ENCODE results near the gene HOATZ.

The HOATZ gene

DNA sequence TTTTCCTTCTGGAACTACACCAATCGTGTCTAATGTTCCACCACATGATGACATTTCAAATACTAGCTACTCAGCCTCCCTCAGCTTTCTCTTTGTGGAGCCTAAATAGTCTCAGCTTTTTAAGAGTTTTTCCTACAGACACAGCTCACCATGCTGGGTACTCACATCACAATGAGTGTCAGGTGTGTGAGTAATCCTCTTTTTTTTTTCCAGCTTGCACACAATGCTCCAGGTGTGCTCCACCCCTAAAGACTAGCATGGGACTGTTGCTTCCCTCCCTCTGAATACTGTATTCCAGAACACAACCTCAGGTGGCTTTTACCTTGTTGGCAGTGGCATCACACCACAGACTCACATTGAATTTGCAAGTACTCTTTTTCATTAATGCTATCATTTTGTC is 14.1 kb upstream of the HOATZ start:
- DNase-seq (ENCODE audit: low spot score) = no peak
- TF ChIP-seq, protein P1, sequence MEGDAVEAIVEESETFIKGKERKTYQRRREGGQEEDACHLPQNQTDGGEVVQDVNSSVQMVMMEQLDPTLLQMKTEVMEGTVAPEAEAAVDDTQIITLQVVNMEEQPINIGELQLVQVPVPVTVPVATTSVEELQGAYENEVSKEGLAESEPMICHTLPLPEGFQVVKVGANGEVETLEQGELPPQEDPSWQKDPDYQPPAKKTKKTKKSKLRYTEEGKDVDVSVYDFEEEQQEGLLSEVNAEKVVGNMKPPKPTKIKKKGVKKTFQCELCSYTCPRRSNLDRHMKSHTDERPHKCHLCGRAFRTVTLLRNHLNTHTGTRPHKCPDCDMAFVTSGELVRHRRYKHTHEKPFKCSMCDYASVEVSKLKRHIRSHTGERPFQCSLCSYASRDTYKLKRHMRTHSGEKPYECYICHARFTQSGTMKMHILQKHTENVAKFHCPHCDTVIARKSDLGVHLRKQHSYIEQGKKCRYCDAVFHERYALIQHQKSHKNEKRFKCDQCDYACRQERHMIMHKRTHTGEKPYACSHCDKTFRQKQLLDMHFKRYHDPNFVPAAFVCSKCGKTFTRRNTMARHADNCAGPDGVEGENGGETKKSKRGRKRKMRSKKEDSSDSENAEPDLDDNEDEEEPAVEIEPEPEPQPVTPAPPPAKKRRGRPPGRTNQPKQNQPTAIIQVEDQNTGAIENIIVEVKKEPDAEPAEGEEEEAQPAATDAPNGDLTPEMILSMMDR (IDR thresholded peaks at IDR 0.05; ENCODE audit: extremely low read depth, missing control alignments) = no peak

DNA sequence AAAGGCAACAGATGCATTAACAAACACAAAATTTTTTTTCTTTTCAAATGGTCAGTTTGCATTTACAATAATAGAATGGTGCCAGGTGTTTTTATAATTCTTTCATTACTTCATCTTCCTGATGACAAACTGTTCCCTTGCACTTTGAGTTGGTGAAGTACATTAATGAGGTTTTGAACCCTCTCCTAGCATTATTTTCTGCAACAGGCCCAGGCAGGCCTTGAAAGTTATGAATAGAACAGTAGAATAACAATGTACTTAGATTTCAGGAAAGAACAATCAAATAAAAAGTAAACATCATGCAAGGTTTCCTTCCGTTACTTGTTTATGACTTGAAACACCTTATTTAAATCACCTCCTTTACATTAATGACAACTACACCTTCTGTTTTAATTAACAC is 12.0 kb upstream of the HOATZ start:
- no peak for DNase-seq (ENCODE audit: low spot score)
- TF ChIP-seq, protein P1 (IDR thresholded peaks at IDR 0.05; ENCODE audit: extremely low read depth, missing control alignments) = no peak

DNA sequence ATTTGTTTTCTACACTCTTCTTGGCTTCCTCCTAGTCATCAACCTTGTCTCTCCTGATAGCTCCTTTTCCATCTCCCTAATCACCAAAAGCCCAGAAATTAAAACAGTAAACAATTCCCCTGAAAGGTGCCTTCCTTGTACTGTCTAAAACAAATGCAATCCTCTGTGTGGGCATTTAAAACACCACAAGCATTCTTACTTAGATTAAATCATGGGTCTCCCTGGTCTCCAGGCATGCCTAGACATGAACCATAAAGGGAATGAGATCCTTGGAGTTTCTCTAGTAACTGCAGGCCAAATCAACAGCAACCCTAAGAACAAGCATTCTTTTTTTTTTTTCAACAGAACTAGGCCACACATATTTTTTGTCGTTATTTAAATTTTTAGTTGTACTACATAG is 4.3 kb upstream of the HOATZ start:
- no peak for DNase-seq (ENCODE audit: low spot score)
- TF ChIP-seq, protein P1 (IDR thresholded peaks at IDR 0.05; ENCODE audit: extremely low read depth, missing control alignments) = no peak

DNA sequence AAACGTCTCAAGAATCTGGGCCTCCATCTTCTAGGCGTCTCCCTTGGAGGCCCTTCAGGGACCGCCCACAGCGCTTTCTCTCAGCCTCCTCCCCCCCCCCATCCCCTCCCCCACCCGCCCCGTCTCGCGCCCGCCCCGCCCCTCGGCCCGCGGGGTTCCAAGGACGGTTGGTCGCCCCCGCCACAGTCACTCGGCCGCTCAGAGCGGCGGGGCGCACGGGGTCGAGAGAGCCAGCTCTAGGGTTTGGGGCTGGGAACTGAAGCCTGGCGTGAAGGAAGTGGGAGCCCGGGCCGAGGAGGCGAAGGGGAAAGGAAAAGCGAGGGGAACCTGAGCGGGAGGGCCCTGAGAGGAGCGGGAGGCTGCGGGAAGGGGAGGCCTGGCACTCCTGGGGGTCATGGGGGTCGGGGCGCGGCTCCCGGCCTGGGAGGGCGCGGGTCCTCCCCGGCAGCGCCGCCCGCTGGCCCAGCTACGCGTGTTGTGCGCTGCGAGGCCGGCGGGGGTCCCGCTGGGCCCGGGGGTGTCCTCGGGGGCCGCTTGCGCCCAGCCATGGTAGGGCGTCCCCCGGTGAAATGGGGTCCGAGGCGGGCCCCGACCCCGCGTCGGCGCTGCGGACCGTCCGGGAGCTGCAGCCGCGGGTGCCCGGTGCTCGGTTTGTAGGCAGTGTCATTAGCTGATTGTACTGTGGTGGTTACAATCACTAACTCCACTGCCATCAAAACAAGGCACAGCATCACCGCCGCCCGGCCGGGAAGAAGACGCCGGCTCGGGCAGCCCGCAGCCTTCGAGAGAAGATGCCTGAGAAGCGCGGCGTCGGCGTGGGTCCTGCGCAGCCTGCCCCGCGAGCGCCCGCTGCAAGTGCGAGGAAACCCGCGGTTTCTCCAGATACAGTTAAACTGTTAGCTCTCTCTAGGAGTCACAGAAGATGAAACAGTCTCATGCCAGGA is 2.0 kb upstream of the HOATZ start, which contains the start of gene BTG4:
BTG4 (minus strand) TSS at position 91 of the 944 bp plus-strand sequence. CDS start 13,610 bp downstream, outside the sequence.
- TF ChIP-seq, protein P1 (IDR thresholded peaks at IDR 0.05; ENCODE audit: extremely low read depth, missing control alignments) = no peak
- peak; percentile 51 for DNase-seq (ENCODE audit: low spot score)

DNA sequence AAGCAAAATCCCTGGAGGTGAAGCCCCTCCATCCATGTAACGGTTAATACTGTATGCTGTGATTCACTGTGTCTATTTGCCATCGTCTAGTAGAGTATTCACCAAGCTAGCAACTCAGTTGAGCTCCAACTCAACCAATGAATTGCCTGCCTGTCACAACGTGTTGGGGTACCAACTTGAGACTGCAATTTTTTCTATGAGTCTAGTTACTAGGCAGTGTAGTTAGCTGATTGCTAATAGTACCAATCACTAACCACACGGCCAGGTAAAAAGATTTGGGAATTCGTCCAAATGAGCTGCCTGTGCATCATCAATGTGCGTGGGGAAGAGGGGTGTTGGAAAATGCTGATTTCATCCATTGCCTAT is 1.4 kb upstream of the HOATZ start:
- DNase-seq (ENCODE audit: low spot score) = no peak
- TF ChIP-seq, protein P1 (IDR thresholded peaks at IDR 0.05; ENCODE audit: extremely low read depth, missing control alignments) = no peak

DNA sequence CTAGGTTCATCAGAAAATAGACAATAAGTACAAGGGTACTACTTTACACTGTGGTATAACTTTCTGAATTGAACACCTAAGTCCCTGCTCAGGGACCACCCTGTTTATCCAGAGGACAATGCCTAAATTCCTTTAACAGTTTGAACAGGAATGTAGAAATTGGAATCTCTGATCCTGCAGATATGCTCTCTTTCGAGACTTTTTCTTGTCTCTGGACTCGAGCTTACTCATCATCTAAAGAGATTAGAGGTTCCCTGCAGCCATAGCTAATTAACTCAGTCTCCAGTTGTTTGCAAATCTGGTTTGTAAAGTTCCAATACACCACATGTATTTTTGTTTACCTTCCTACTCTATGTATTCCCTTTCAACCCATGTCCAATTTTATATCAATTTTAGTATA is 1.0 kb downstream of the HOATZ start:
- DNase-seq (ENCODE audit: low spot score) = no peak
- TF ChIP-seq, protein P1 (IDR thresholded peaks at IDR 0.05; ENCODE audit: extremely low read depth, missing control alignments) = no peak

DNA sequence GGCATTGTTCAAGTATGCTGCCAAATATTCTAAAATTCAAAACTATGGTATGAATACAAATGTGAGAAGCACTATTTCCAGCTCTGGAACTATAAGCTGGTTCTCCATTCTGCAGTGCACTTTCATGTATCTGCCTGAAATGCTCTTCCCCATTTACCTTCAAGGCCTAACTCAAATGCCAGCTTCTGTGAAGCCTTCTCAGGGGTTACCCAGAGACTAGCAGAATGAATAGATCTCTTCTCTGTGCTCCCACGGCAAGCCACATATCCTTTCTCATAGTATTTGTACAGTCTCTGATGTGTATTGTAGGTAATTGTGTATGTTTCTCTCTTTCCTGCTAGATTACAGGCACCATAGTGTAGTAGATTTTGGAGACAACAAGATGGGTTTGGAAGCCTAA is 4.1 kb downstream of the HOATZ start:
- DNase-seq (ENCODE audit: low spot score) = no peak
- TF ChIP-seq, protein P1 (IDR thresholded peaks at IDR 0.05; ENCODE audit: extremely low read depth, missing control alignments) = no peak
